22Rv1 (cell line): ENCODE results near the gene RPRD2.

Source experiments
- H3K27ac ChIP-seq: fragments of 450-650 bp; 2 replicates; pipeline ENCODE4 v1.5.1; 2017
- CTCF ChIP-seq: fragments of 450-650 bp; IDR thresholded peaks from 2 replicates; pipeline ENCODE4 v1.5.1; 2017; ENCODE audit warnings: mild to moderate bottlenecking
- ZFX ChIP-seq: fragments of 450-650 bp; IDR thresholded peaks from 2 replicates; pipeline ENCODE4 v1.6.1; 2017; ENCODE audit warnings: antibody characterized with exemption, borderline replicate concordance

Gene RPRD2

DNA sequence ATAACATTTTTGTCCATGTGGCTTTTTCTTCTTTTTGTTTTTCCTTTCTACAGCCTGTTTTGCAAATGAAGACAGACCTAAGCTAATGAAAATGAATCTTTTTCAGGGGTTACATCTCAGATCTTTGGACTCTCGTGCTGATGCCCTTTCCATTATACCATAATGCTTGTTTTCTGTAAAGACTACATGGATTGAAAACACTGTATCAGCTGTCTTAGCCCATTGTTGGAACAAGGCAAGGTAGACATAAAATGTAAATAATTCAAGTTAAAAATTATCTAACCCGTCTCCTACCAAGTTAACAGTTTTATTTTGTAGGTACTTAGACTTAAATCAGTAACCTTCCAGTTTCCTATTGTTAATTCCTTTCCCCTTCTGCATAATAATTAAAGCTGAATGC lies 44.9 kb downstream of the RPRD2 start:
- no peak for TF ChIP-seq CTCF
- no peak for TF ChIP-seq ZFX

GRCh38 chr1:150409504-150410362 lies 45.8 kb downstream of the RPRD2 start:
- TF ChIP-seq CTCF (no peak), ZFX (no peak)
- no peak overlapping the region for H3K27ac ChIP-seq

More for the DNA sequence above, 44.9 kb downstream of the RPRD2 start:
- H3K27ac ChIP-seq, result no peak overlapping the region

DNA sequence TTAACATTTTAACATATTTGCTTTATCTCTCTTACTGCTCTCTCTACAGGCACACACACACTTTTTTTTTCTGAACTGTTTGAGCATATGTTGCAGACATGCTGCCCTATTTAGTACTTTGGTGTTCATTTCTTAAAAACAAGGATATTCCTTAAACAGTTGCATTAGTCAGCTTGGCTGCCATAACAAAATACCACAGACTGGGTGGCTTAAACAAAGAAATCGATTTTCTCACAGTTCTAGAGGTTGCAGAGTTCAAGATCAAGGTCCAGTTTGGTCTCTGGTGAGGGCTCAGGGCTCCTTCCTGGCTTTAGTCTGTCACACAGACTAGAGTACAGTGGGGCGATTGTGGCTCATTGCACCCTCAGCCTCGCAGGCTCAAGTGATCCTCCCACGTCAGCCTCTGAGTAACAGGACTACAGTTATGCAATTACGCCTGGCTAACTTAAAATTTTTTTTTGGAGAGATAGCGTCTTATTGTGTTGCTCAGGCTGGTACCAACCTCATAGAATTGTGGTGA lies 46.7 kb downstream of the RPRD2 start:
- TF ChIP-seq ZFX (no peak), CTCF (no peak)

DNA sequence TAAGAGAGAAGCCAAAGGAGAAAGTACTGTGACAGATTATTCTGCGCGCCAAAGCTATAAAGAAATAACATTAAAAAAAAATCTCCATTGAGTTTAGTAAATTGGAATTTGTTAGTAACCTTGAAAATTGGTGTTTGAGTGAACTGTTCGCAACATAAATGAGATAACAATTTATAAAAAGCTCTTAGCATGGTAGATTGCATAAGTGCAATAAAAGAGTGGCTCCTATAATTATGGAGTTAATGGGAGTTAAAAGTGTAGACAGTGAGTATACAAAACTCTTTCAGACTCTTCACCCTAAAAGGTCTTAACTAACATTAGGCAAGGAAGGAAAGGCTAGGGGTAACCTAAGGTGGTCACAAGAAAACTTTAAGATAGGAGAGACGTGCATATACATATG lies 50.6 kb downstream of the RPRD2 start:
- H3K27ac ChIP-seq, result no peak overlapping the region
- TF ChIP-seq CTCF, result no peak
- no peak for TF ChIP-seq ZFX

More for the DNA sequence above, 46.7 kb downstream of the RPRD2 start:
- H3K27ac ChIP-seq, result no peak overlapping the region

GRCh38 chr1:150415800-150416199 lies 51.9 kb downstream of the RPRD2 start:
- TF ChIP-seq ZFX (no peak), CTCF (no peak)

GRCh38 chr1:150420560-150421265 lies 56.8 kb downstream of the RPRD2 start:
- no peak overlapping the region for H3K27ac ChIP-seq
- no peak for TF ChIP-seq CTCF
- no peak for TF ChIP-seq ZFX

More at GRCh38 chr1:150415800-150416199, 51.9 kb downstream of the RPRD2 start:
- H3K27ac ChIP-seq, result no peak overlapping the region

DNA sequence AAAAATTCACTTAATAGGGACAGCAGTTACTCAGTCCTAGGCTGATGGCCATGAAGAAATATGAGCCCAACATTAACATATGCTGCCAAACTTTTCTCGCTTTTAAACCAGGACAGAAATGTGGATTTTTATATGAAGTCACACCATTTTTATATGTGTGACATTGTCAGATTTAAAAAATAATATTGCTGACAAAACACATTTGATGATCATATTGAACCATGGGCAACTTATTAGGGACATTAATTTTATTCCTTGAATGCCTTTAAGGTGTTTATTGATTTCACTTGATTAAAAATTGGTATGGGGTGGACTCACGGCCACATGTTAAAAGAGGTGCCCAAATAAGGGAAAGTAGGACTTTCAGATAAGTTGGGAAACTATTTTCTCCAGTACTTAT lies 58.6 kb downstream of the RPRD2 start:
- H3K27ac ChIP-seq, result no peak overlapping the region

More for the DNA sequence above, 58.6 kb downstream of the RPRD2 start:
- TF ChIP-seq CTCF, result no peak
- no peak for TF ChIP-seq ZFX
